Measurements from ENCODE around the gene RALGPS1. TPM values are rescaled to one million over a fixed set of nuclear protein-coding genes. Genes with fewer than 3 reads are reported as not detected.

RALGPS1 gene
- polyA plus RNA-seq, 2 of the 4 experiments (the other 2 are of a cell fraction) = 5.0 to 7.9 TPM

DNA sequence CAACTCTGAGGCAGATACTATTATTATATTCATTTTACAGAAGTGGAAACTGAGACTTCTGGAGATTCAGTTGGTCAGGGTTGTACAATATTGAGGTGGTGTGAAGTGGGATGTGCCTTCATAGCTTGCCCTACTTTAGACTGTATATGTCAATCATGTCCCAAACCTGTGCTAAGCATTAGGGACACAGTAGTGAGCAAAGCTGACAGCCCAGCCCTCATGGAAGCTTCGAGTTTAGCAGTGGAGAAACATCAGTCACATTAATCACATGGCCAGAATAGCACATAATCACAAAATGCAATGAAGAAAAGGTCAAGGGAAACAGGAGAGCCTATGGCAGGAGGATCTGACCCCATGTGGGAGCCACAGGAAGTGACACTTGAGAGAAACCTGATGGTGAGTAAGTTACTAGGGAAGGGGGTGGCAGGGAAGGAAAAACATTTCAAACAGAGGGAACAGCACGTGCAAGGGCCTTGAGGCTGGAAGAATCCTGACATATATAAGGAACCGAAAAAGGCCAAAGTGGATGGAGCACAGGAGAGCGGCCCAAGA, 20.5 kb upstream of the RALGPS1 start:
- Histone ChIP-seq H3K4me2 (no peak overlapping the region), H3K4me1 (no peaks in the 10 kb centered on the region), H3K4me3 (no peak overlapping the region), H3K27ac (no peak overlapping the region), H3K9me3 (no peaks in the 10 kb centered on the region)
- ATAC-seq (peak in 1 of 2 experiments; percentile 56; a peak in 1 of 6 replicates), FAIRE-seq (no peak), DNase-seq (ENCODE audit: low read depth in 1 of 2, low spot score in 1 of 2) (no peak)
- TF ChIP-seq TP53 (CRISPR knock-in tag; IDR thresholded peaks at IDR 0.05) (no peak), RAD21 (conservative IDR thresholded peaks at IDR 0.05 in 1 of 2, IDR thresholded peaks at IDR 0.05 in 1 of 2) (no peak), NR3C1 (IDR thresholded peaks at IDR 0.05) (no peak), POLR2AphosphoS2 (conservative IDR thresholded peaks at IDR 0.05; ENCODE audit: low read length) (no peak), CHD4 (IDR thresholded peaks at IDR 0.05; ENCODE audit: borderline replicate concordance) (no peak), HOXB13 (CRISPR knock-in tag; IDR thresholded peaks at IDR 0.05; ENCODE audit: low read depth) (no peak), CBX8 (IDR thresholded peaks at IDR 0.05) (no peak), KDM1A (IDR thresholded peaks at IDR 0.05; ENCODE audit: low read depth) (no peak), POLR2A (IDR thresholded peaks at IDR 0.05; ENCODE audit: low read length) (no peak), RNF2 (IDR thresholded peaks at IDR 0.05; ENCODE audit: borderline replicate concordance, low read depth) (no peak), KDM5A (IDR thresholded peaks at IDR 0.05) (no peak), RARB (CRISPR knock-in tag; IDR thresholded peaks at IDR 0.05) (no peak), TFCP2L1 (CRISPR knock-in tag; IDR thresholded peaks at IDR 0.05) (no peak), PHF8 (IDR thresholded peaks at IDR 0.05; ENCODE audit: borderline replicate concordance, low read depth) (no peak), SMC3 (IDR thresholded peaks at IDR 0.05) (no peak)
- TF ChIP-seq, protein P1, sequence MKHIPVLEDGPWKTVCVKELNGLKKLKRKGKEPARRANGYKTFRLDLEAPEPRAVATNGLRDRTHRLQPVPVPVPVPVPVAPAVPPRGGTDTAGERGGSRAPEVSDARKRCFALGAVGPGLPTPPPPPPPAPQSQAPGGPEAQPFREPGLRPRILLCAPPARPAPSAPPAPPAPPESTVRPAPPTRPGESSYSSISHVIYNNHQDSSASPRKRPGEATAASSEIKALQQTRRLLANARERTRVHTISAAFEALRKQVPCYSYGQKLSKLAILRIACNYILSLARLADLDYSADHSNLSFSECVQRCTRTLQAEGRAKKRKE (CRISPR knock-in tag; IDR thresholded peaks at IDR 0.05; ENCODE audit: low read depth) = no peak
- TF ChIP-seq, protein P2, sequence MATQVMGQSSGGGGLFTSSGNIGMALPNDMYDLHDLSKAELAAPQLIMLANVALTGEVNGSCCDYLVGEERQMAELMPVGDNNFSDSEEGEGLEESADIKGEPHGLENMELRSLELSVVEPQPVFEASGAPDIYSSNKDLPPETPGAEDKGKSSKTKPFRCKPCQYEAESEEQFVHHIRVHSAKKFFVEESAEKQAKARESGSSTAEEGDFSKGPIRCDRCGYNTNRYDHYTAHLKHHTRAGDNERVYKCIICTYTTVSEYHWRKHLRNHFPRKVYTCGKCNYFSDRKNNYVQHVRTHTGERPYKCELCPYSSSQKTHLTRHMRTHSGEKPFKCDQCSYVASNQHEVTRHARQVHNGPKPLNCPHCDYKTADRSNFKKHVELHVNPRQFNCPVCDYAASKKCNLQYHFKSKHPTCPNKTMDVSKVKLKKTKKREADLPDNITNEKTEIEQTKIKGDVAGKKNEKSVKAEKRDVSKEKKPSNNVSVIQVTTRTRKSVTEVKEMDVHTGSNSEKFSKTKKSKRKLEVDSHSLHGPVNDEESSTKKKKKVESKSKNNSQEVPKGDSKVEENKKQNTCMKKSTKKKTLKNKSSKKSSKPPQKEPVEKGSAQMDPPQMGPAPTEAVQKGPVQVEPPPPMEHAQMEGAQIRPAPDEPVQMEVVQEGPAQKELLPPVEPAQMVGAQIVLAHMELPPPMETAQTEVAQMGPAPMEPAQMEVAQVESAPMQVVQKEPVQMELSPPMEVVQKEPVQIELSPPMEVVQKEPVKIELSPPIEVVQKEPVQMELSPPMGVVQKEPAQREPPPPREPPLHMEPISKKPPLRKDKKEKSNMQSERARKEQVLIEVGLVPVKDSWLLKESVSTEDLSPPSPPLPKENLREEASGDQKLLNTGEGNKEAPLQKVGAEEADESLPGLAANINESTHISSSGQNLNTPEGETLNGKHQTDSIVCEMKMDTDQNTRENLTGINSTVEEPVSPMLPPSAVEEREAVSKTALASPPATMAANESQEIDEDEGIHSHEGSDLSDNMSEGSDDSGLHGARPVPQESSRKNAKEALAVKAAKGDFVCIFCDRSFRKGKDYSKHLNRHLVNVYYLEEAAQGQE (IDR thresholded peaks at IDR 0.05) = no peak
- TF ChIP-seq, protein P3, sequence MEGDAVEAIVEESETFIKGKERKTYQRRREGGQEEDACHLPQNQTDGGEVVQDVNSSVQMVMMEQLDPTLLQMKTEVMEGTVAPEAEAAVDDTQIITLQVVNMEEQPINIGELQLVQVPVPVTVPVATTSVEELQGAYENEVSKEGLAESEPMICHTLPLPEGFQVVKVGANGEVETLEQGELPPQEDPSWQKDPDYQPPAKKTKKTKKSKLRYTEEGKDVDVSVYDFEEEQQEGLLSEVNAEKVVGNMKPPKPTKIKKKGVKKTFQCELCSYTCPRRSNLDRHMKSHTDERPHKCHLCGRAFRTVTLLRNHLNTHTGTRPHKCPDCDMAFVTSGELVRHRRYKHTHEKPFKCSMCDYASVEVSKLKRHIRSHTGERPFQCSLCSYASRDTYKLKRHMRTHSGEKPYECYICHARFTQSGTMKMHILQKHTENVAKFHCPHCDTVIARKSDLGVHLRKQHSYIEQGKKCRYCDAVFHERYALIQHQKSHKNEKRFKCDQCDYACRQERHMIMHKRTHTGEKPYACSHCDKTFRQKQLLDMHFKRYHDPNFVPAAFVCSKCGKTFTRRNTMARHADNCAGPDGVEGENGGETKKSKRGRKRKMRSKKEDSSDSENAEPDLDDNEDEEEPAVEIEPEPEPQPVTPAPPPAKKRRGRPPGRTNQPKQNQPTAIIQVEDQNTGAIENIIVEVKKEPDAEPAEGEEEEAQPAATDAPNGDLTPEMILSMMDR (IDR thresholded peaks at IDR 0.05) = no peak
- TF ChIP-seq, protein P4, sequence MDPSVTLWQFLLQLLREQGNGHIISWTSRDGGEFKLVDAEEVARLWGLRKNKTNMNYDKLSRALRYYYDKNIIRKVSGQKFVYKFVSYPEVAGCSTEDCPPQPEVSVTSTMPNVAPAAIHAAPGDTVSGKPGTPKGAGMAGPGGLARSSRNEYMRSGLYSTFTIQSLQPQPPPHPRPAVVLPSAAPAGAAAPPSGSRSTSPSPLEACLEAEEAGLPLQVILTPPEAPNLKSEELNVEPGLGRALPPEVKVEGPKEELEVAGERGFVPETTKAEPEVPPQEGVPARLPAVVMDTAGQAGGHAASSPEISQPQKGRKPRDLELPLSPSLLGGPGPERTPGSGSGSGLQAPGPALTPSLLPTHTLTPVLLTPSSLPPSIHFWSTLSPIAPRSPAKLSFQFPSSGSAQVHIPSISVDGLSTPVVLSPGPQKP (IDR thresholded peaks at IDR 0.05; ENCODE audit: low read depth, low read length) = no peak
- ChIA-PET CTCF (interaction anchor here (0.7 to 1.6 kb wide), 4 partner anchors 8 to 290 kb away, joined by 3 to 6 read pairs (median 4); no protein-coding TSS in a partner anchor), POLR2A (no interaction called here)
- WGBS (ENCODE audit: missing lambda C conversion rate) = 63% methylated on average over 4 of the region's 4 CpGs

DNA sequence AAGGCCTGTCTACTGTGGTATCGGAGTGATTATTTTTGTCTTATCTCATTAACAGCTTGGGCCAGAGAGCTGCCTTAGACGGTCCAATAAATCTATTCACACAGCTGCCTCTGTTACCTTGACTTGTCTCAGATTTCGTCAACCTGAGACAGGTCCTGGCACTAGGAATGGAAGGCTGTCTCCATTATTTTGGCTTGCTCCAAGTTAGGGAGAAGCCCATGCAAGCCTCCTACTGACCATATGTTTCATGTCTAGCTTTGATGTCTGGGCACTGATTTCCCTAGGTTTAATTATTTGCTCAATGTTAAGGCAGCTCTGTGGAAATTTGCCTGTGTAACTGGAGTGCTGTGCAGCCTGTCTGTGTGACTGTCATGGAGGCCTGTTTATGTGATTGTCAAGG, 12.4 kb upstream of the RALGPS1 start:
- DNase-seq (ENCODE audit: low read depth in 1 of 2, low spot score in 1 of 2) (no peak), FAIRE-seq (no peak), ATAC-seq (no peak)
- Histone ChIP-seq H3K4me2 (no peak overlapping the region), H3K27ac (no peak overlapping the region), H3K9me3 (no peaks in the 10 kb centered on the region), H3K4me1 (no peaks in the 10 kb centered on the region), H3K4me3 (no peak overlapping the region)
- ChIA-PET CTCF (interaction anchor here (0.5 to 1.8 kb wide), 3 partner anchors 9 to 70 kb away, joined by 3 to 4 read pairs (median 4); no protein-coding TSS in a partner anchor), POLR2A (no interaction called here)
- 85% methylated on average over 3 of the region's 3 CpGs for WGBS (ENCODE audit: missing lambda C conversion rate)
- TF ChIP-seq, protein P1 (CRISPR knock-in tag; IDR thresholded peaks at IDR 0.05; ENCODE audit: low read depth) = no peak
- TF ChIP-seq, protein P5, sequence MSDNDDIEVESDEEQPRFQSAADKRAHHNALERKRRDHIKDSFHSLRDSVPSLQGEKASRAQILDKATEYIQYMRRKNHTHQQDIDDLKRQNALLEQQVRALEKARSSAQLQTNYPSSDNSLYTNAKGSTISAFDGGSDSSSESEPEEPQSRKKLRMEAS (IDR thresholded peaks at IDR 0.05) = no peak
- TF ChIP-seq POLR2A (IDR thresholded peaks at IDR 0.05; ENCODE audit: low read length) (no peak), KDM1A (IDR thresholded peaks at IDR 0.05; ENCODE audit: low read depth) (no peak)

All from A549 (cell line).